Measurements from ENCODE around the gene MMUT. TPM values are rescaled to one million over a fixed set of nuclear protein-coding genes. Genes with fewer than 3 reads are reported as not detected.

MMUT gene
- total RNA-seq = 8.1 and 8.6 TPM in 2 replicates

GRCh38 chr6:49462927-49463611, at the start of gene MMUT, which contains the start of gene CENPQ:
Gene MMUT, minus strand, starts transcription at chr6:49463253. Its CDS starts 3,787 bp downstream, at chr6:49459466.
Gene CENPQ, plus strand, starts transcription at chr6:49463370. Its CDS starts 6,807 bp downstream, at chr6:49470177.

GRCh38 chr6:49499623-49500022, 36.6 kb upstream of the MMUT start, which contains the start of gene GLYATL3:
Gene GLYATL3, plus strand, starts transcription at chr6:49499923. Its CDS starts 12,068 bp downstream, at chr6:49511991.

Other genes with a start within 250 kb of the MMUT start
- gene CENPQ, start 117 bp upstream of the MMUT start, total RNA-seq = 4.0 and 5.1 TPM in 2 replicates
- gene GLYATL3, start 36.7 kb upstream of the MMUT start, total RNA-seq = not detected in 2 replicates
- 1.0 and 1.3 TPM in 2 replicates for gene C6orf141, start 87.4 kb upstream of the MMUT start, total RNA-seq
- not detected in 2 replicates for gene RHAG, start 173.6 kb upstream of the MMUT start, total RNA-seq

Data from pericardium fibroblast (primary cell).